HepG2 (cell line): ENCODE measurements around the gene PRR36. TPM values are rescaled to one million over a fixed set of nuclear protein-coding genes. Genes with fewer than 3 reads are reported as not detected.

Experiments used
- AGO2 ChIP-seq: fragments of 200-400 bp; formaldehyde crosslinking; optimal IDR thresholded peaks from 2 replicates; pipeline ENCODE3; 2017; ENCODE audit warnings: mild to moderate bottlenecking, low read depth, low read length, moderate library complexity
- DRAP1 ChIP-seq: IDR thresholded peaks from 2 replicates; pipeline ENCODE4 v1.6.1; 2016; ENCODE audit warnings: missing genetic modification reagents, missing compliant biosample characterization
- FOXO4 ChIP-seq: sonication (generic); formaldehyde crosslinking; conservative IDR thresholded peaks from 2 replicates; pipeline ENCODE4 v1.8.1; 2023; ENCODE audit warnings: missing genetic modification reagents
- HDAC6 ChIP-seq: fragments of 200-600 bp; sonication (generic); IDR thresholded peaks from 2 replicates; pipeline ENCODE4 v1.7.0; 2017; ENCODE audit warnings: mild to moderate bottlenecking, antibody characterized with exemption, low read length, low read depth
- KDM2A ChIP-seq: sonication (generic); formaldehyde crosslinking; IDR thresholded peaks from 2 replicates; pipeline ENCODE4 v1.4.0; 2020; ENCODE audit warnings: low read depth, missing genetic modification reagents, borderline replicate concordance
- NFIC ChIP-seq: IDR thresholded peaks from 2 replicates; pipeline ENCODE4 v1.6.1; 2012; ENCODE audit warnings: mild to moderate bottlenecking, low read length, inconsistent platforms
- POLR2A ChIP-seq, 2 experiments: IDR thresholded peaks; 2 replicates each; pipeline ENCODE4 v1.6.1; 2011; ENCODE audit warnings: low read depth in 2 of 2, low read length in 2 of 2, mild to moderate bottlenecking in 1 of 2, moderate library complexity in 1 of 2; ENCODE audit not compliant: insufficient read depth in 1 of 2
- POLR2G ChIP-seq: fragments of 200-400 bp; formaldehyde crosslinking; IDR thresholded peaks from 2 replicates; pipeline ENCODE4 v1.6.1; 2018; ENCODE audit warnings: mild to moderate bottlenecking, low read depth, low read length, moderate library complexity
- RBFOX2 ChIP-seq: fragments of 200-400 bp; formaldehyde crosslinking; IDR thresholded peaks from 2 replicates; pipeline ENCODE4 v1.6.1; 2017; ENCODE audit warnings: low read depth, mild to moderate bottlenecking, low read length
- SETDB1 ChIP-seq: sonication (generic); formaldehyde crosslinking; IDR thresholded peaks from 2 replicates; pipeline ENCODE4 v1.5.1; 2020; ENCODE audit warnings: missing genetic modification reagents, mild to moderate bottlenecking, borderline replicate concordance
- ZNF337 ChIP-seq: sonication (generic); formaldehyde crosslinking; IDR thresholded peaks from 2 replicates; pipeline ENCODE4 v1.5.1; 2020; ENCODE audit warnings: missing genetic modification reagents, low read depth, mild to moderate bottlenecking, borderline replicate concordance
- ZNF687 ChIP-seq: sonication (generic); formaldehyde crosslinking; IDR thresholded peaks from 2 replicates; pipeline ENCODE4 v1.5.1; 2020; ENCODE audit warnings: mild to moderate bottlenecking, missing genetic modification reagents, moderate library complexity
- ZNF782 ChIP-seq: sonication (generic); formaldehyde crosslinking; IDR thresholded peaks from 2 replicates; pipeline ENCODE4 v1.4.0; 2020; ENCODE audit warnings: missing genetic modification reagents, mild to moderate bottlenecking, borderline replicate concordance
- polyA plus RNA-seq, 8 experiments: library from polyadenylated mRNA; depleted of rRNA in 3 of 8; stranded (reverse) in 7 of 8; unstranded in 1 of 8; fragments of >200 nt; fragmentation: Illumina TruSeq in 4 of 8; extraction: Trizol in 4 of 8; gene quantifications; 2 replicates each; pipeline versions ENCODE4 v1.2.1 to v1.2.3, GENCODE V29; 2011 to 2016; ENCODE audit warnings: low read depth in 4 of 8, missing spikeins in 1 of 8, mixed read lengths in 1 of 8; ENCODE audit not compliant: insufficient read depth in 1 of 8
- total RNA-seq, 5 experiments: library from RNA; depleted of rRNA; stranded (reverse); fragments of >200 nt; fragmentation: Illumina TruSeq; extraction: Trizol; gene quantifications; 2 replicates each; pipeline ENCODE4 v1.2.3, GENCODE V29; 2016; ENCODE audit warnings: low read depth in 1 of 5

The PRR36 gene
- total and polyA plus RNA-seq, 2 of the 13 experiments (the other 11 are each of a cell fraction or from before 2014, with no cell fraction given), result 0.07 to 0.17 TPM

- TF ChIP-seq HDAC6, result no peak
- TF ChIP-seq KDM2A (CRISPR knock-in tag), result peak; percentile 33; the same call in 1 of the 2 replicates
- peak; percentile 22 to 55; a peak in 2 of 4 replicates for TF ChIP-seq POLR2A (IDR thresholded peaks at IDR 0.05; ENCODE audit: insufficient read depth in 1 of 2, low read depth in 2 of 2, low read length in 2 of 2)
- peak; percentile 66 for TF ChIP-seq POLR2G
- 0 out of 2 replicates have a peak, but pooled peaks have one; percentile 27 for TF ChIP-seq RBFOX2
- no peak for TF ChIP-seq NFIC
- TF ChIP-seq ZNF782 (CRISPR knock-in tag), result no peak
- TF ChIP-seq DRAP1 (CRISPR knock-in tag), result no peak
- TF ChIP-seq FOXO4 (CRISPR knock-in tag), result no peak
- TF ChIP-seq ZNF687, result no peak
- TF ChIP-seq SETDB1 (CRISPR knock-in tag), result no peak
- no peak for TF ChIP-seq ZNF337 (CRISPR knock-in tag)
- TF ChIP-seq AGO2, result peak; percentile 84
Measured at GRCh38 chr19:7914598-7915045, 40.4 kb upstream of the PRR36 start, which contains the start of gene TGFBR3L (continued).
